Stimulated activated naive CD8-positive, alpha-beta T cell treated with anti-CD3 and anti-CD28 coated beads, Interleukin-15, Interleukin-2, amounts not matched to agents 100 ng/mL and 50 ng/mL, for 24 hours (primary cell): ENCODE data around the gene PLEKHA6.
"Not testable (repeated sequence)": the region's sequence is repeated elsewhere in the genome, so short reads cannot be mapped to it uniquely, and the experiment has no call there.

Experiments used
- H3K27ac Mint-ChIP-seq: one replicate; pipeline ENCODE4 v1.8.0; 2021; ENCODE audit warnings: mild to moderate bottlenecking, mixed read lengths
- H3K27me3 Mint-ChIP-seq: one replicate; pipeline ENCODE4 v1.8.0; 2021; ENCODE audit warnings: mixed read lengths
- H3K36me3 Mint-ChIP-seq: one replicate; pipeline ENCODE4 v1.8.0; 2021; ENCODE audit warnings: low read depth, mixed read lengths
- H3K4me1 Mint-ChIP-seq: one replicate; pipeline ENCODE4 v1.8.0; 2021; ENCODE audit warnings: low read depth, mixed read lengths
- H3K4me3 Mint-ChIP-seq: one replicate; pipeline ENCODE4 v1.8.0; 2021; ENCODE audit warnings: mild to moderate bottlenecking, mixed read lengths
- H3K9me3 Mint-ChIP-seq: one replicate; pipeline ENCODE4 v1.8.0; 2021; ENCODE audit warnings: mixed read lengths

PLEKHA6 gene

GRCh38 chr1:204338997-204339396 lies 20.7 kb downstream of the PLEKHA6 start:
- H3K4me3 Mint-ChIP-seq: no peak overlapping the region
- H3K4me1 Mint-ChIP-seq: no peaks in the 10 kb centered on the region
- no peaks in the 10 kb centered on the region for H3K36me3 Mint-ChIP-seq
- H3K27ac Mint-ChIP-seq: no peak overlapping the region
- H3K9me3 Mint-ChIP-seq: no peaks in the 10 kb centered on the region
- peaks cover 8% of the 10 kb centered on the region for H3K27me3 Mint-ChIP-seq

DNA sequence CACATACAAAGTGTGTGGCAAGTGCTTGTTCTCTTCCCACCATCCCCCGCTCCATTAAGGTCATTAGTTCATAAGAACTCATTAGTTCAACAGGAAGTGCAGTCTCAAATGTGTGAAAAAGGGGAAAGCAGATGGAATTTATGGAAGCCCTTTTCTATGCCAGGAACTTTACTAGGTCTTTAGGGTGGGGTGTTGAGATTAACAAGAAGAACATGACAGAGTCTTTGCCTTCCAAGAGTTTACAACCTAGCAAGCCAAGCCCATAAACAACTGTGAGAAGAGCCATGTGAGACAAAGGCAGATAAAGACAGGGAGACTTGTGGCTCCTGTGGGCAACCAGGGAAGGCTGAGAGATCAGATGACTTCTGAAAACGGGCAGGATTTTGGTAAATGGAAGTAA lies 21.4 kb downstream of the PLEKHA6 start:
- no peaks in the 10 kb centered on the region for H3K36me3 Mint-ChIP-seq
- no peaks in the 10 kb centered on the region for H3K4me1 Mint-ChIP-seq
- no peaks in the 10 kb centered on the region for H3K9me3 Mint-ChIP-seq
- H3K4me3 Mint-ChIP-seq: no peak overlapping the region
- H3K27me3 Mint-ChIP-seq: peaks cover 12% of the 10 kb centered on the region
- no peak overlapping the region for H3K27ac Mint-ChIP-seq

DNA sequence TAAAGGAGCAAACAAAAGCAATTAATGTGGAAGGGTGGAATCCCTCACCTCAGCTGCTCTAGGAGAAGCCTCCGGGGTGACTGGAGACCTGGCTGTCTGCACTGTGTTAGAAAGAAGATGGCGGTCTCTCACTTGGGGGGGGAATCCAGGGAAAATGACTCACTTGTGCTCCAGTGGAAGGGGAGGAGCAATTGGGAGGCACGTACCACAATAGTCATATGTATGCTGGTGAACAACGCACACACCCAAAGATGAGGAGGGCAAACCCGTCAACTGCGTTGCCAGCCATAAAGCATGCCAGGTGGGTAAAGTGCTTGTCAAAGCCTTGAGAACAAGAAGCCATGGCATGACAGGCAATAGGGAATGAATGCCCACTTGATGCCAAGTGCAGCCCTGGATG lies 22.1 kb downstream of the PLEKHA6 start:
- H3K9me3 Mint-ChIP-seq: no peaks in the 10 kb centered on the region
- H3K4me3 Mint-ChIP-seq: no peak overlapping the region
- H3K4me1 Mint-ChIP-seq: no peaks in the 10 kb centered on the region
- H3K36me3 Mint-ChIP-seq: no peaks in the 10 kb centered on the region
- H3K27ac Mint-ChIP-seq: no peak overlapping the region
- peaks cover 12% of the 10 kb centered on the region for H3K27me3 Mint-ChIP-seq

DNA sequence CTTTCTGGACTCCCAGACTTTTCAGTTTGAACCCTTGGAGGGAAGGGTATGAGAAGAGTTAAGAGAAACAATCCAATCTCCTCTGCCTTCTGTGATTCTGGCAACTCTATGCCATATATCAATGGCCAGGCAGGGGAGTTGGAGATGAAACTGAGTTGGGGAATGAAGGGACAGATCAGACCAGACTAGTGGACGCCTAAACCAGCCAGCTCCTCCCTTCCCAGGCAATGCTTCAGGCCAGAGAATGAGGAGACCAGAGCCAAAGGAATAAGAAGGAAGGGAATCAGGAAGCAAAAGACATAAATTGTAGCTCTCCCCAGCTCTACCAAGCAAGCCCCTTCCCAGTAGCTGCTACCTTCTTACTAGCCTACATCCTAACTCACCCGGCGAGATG lies 22.7 kb downstream of the PLEKHA6 start:
- Mint-ChIP-seq H3K4me1 (no peaks in the 10 kb centered on the region), H3K9me3 (no peaks in the 10 kb centered on the region), H3K36me3 (no peaks in the 10 kb centered on the region), H3K27me3 (peaks cover 12% of the 10 kb centered on the region), H3K27ac (no peak overlapping the region), H3K4me3 (no peak overlapping the region)

- no peak overlapping the region for H3K27ac Mint-ChIP-seq
- H3K4me1 Mint-ChIP-seq: no peaks in the 10 kb centered on the region
- peaks cover 12% of the 10 kb centered on the region for H3K27me3 Mint-ChIP-seq
- H3K9me3 Mint-ChIP-seq: no peaks in the 10 kb centered on the region
- H3K4me3 Mint-ChIP-seq: no peak overlapping the region
- no peaks in the 10 kb centered on the region for H3K36me3 Mint-ChIP-seq
Observed at GRCh38 chr1:204336421-204337035, 23.2 kb downstream of the PLEKHA6 start.

DNA sequence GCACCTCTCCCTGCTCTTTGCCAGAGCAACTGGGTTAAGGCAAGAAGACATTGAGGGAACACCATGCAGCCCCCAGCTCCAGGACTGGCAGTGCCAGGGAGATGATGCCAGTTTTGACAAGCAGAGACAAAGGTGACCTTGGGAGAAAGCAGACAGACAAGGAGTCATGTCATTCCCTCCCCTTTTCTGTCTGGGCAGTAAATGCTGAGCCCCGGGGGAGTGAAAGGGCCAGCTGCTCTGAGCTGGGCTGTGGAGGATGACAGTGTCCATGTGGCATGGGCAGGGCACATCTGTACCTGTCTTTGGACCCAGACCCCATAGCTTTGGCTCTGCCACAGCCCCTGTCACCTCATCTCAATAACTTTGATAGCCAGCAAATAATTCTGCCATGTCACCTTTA lies 24.2 kb downstream of the PLEKHA6 start:
- no peaks in the 10 kb centered on the region for H3K36me3 Mint-ChIP-seq
- no peaks in the 10 kb centered on the region for H3K4me1 Mint-ChIP-seq
- no peaks in the 10 kb centered on the region for H3K9me3 Mint-ChIP-seq
- peaks cover 12% of the 10 kb centered on the region for H3K27me3 Mint-ChIP-seq
- no peak overlapping the region for H3K27ac Mint-ChIP-seq
- H3K4me3 Mint-ChIP-seq: no peak overlapping the region

DNA sequence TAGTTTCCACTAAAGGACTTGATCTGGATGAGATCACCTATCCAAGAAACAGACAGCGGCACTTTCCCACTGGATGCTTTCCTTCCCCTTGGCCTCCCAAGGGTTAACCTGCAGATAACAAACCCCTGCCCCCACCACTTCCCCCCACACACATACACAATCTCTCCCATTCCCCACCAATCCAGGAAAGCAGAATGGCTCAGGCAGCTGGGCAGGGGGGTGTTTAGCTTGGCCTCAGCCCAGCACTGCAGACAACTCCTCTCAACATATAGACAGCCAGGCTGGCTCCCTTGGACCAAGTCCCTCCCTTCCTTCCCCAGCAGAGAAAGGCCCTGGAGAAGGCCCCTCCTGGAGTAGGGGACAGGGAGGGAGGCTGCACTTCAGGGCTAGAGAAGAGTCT lies 24.6 kb downstream of the PLEKHA6 start:
- Mint-ChIP-seq H3K4me3 (no peak overlapping the region), H3K27ac (no peak overlapping the region), H3K9me3 (no peaks in the 10 kb centered on the region), H3K36me3 (no peaks in the 10 kb centered on the region), H3K27me3 (peaks cover 12% of the 10 kb centered on the region), H3K4me1 (no peaks in the 10 kb centered on the region)

- Mint-ChIP-seq H3K4me1 (no peaks in the 10 kb centered on the region), H3K27ac (no peak overlapping the region), H3K36me3 (no peaks in the 10 kb centered on the region), H3K9me3 (no peaks in the 10 kb centered on the region), H3K27me3 (peaks cover 10% of the 10 kb centered on the region), H3K4me3 (no peak overlapping the region)
Observed at GRCh38 chr1:204334455-204334854, 25.3 kb downstream of the PLEKHA6 start.

DNA sequence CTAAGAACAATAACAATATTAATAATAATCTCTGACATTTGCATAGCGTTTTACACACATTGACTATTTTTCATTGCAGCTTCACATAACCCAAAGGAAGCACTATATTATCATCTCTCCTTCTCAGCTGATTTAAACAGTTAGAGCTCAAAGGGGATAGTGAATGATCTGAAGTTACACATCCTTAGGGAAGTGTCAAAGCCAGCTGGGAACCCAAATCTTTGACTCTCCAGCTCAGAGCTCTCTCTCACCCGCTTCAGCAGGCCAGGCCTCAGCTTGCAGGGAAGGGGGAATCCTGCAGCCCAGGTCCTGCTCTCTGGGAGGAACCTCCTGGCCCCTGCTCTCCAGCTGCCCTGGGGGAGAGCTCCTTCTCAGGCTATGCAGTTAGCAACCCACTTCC lies 26.3 kb downstream of the PLEKHA6 start:
- Mint-ChIP-seq H3K4me1 (no peaks in the 10 kb centered on the region), H3K27me3 (peaks cover 8% of the 10 kb centered on the region), H3K27ac (no peak overlapping the region), H3K9me3 (no peaks in the 10 kb centered on the region), H3K36me3 (no peaks in the 10 kb centered on the region), H3K4me3 (no peak overlapping the region)

GRCh38 chr1:204331847-204332487 lies 27.8 kb downstream of the PLEKHA6 start:
- Mint-ChIP-seq H3K4me1 (no peaks in the 10 kb centered on the region), H3K9me3 (no peaks in the 10 kb centered on the region), H3K27me3 (peaks cover 4% of the 10 kb centered on the region), H3K36me3 (no peaks in the 10 kb centered on the region), H3K27ac (no peak overlapping the region), H3K4me3 (no peak overlapping the region)

GRCh38 chr1:204331275-204331674 lies 28.5 kb downstream of the PLEKHA6 start:
- H3K27me3 Mint-ChIP-seq: peaks cover 4% of the 10 kb centered on the region
- H3K36me3 Mint-ChIP-seq: no peaks in the 10 kb centered on the region
- H3K4me1 Mint-ChIP-seq: no peaks in the 10 kb centered on the region
- no peak overlapping the region for H3K4me3 Mint-ChIP-seq
- H3K27ac Mint-ChIP-seq: no peak overlapping the region
- H3K9me3 Mint-ChIP-seq: no peaks in the 10 kb centered on the region

GRCh38 chr1:204327870-204328269 lies 31.9 kb downstream of the PLEKHA6 start:
- H3K27me3 Mint-ChIP-seq, H3K9me3 Mint-ChIP-seq, H3K27ac Mint-ChIP-seq, H3K36me3 Mint-ChIP-seq, H3K4me3 Mint-ChIP-seq: not testable (repeated sequence)
- H3K4me1 Mint-ChIP-seq: peaks cover 16% of the 10 kb centered on the region

- Mint-ChIP-seq H3K9me3 (no peaks in the 10 kb centered on the region), H3K27ac (no peak overlapping the region), H3K27me3 (no peaks in the 10 kb centered on the region), H3K4me3 (no peak overlapping the region), H3K4me1 (peaks cover 16% of the 10 kb centered on the region), H3K36me3 (no peaks in the 10 kb centered on the region)
Observed at GRCh38 chr1:204327359-204327758, 32.4 kb downstream of the PLEKHA6 start.

GRCh38 chr1:204326771-204327300 lies 32.9 kb downstream of the PLEKHA6 start:
- Mint-ChIP-seq H3K9me3 (no peaks in the 10 kb centered on the region), H3K36me3 (no peaks in the 10 kb centered on the region), H3K27me3 (no peaks in the 10 kb centered on the region), H3K27ac (no peak overlapping the region), H3K4me1 (peaks cover 16% of the 10 kb centered on the region), H3K4me3 (no peak overlapping the region)

DNA sequence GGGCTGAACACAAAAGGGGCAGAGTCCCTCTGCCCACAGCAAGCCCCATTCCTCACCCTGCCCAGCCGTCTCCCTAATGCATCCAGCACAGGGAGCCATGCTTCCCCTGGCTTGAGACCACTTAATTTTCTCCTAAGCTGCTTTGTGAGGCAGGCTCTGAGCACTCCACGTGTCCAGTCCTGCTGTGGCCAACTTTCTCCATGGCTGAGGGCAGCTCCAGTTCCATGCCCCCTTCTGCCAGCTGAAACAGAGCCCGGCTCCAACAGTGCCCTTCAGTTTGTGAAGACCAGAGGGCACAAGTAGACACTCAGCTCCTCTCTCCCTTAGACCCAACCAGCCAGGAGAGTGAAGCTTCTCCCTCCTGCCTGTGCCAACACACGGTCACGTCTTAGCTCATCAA lies 33.8 kb downstream of the PLEKHA6 start:
- H3K4me3 Mint-ChIP-seq: no peak overlapping the region
- no peaks in the 10 kb centered on the region for H3K36me3 Mint-ChIP-seq
- no peaks in the 10 kb centered on the region for H3K27me3 Mint-ChIP-seq
- peaks cover 16% of the 10 kb centered on the region for H3K4me1 Mint-ChIP-seq
- H3K27ac Mint-ChIP-seq: no peak overlapping the region
- H3K9me3 Mint-ChIP-seq: no peaks in the 10 kb centered on the region

DNA sequence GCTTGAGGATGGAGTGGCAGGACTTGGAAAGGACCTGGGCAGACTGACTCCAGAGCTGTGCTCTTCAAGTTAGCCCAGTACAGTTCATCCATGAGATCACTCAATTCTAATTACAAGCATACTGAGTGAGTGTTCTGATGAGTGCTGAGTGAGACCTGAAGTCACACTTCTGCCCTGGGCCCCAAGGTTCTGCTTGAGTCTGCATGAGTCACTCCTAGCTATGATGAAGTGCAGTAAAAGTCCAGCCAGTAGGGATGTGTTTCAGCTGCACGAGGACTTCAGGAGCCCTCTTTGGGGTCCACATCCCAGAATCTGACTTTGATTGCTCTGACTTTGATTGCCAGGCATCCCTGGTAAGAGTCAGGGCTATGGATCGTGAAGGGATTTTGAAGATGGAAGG lies 35.8 kb downstream of the PLEKHA6 start:
- Mint-ChIP-seq H3K36me3 (no peaks in the 10 kb centered on the region), H3K4me3 (no peak overlapping the region), H3K4me1 (peaks cover 34% of the 10 kb centered on the region), H3K27me3 (no peaks in the 10 kb centered on the region), H3K9me3 (no peaks in the 10 kb centered on the region), H3K27ac (peak overlapping the region; percentile 74)
